HepG2 (cell line): ENCODE measurements around the gene PLIN5. TPM values are rescaled to one million over a fixed set of nuclear protein-coding genes. Genes with fewer than 3 reads are reported as not detected.

Experiments used
- AHR ChIP-seq: IDR thresholded peaks from 2 replicates; pipeline ENCODE4 v1.6.1; 2018; ENCODE audit warnings: missing genetic modification reagents, missing compliant biosample characterization
- AKNA ChIP-seq: sonication (generic); formaldehyde crosslinking; IDR thresholded peaks from 2 replicates; pipeline ENCODE4 v1.4.0; 2020; ENCODE audit warnings: missing genetic modification reagents, borderline replicate concordance
- ELK4 ChIP-seq: sonication (generic); formaldehyde crosslinking; IDR thresholded peaks from 2 replicates; pipeline ENCODE4 v1.9.0; 2021; ENCODE audit warnings: missing genetic modification reagents, borderline replicate concordance
- HIVEP1 ChIP-seq: sonication (generic); formaldehyde crosslinking; IDR thresholded peaks from 2 replicates; pipeline ENCODE4 v1.4.0; 2020; ENCODE audit warnings: mild to moderate bottlenecking, missing genetic modification reagents
- MLX ChIP-seq: IDR thresholded peaks from 2 replicates; pipeline ENCODE4 v1.6.1; 2016
- MLXIP ChIP-seq: sonication (generic); formaldehyde crosslinking; IDR thresholded peaks from 2 replicates; pipeline ENCODE4 v1.9.0; 2021; ENCODE audit warnings: missing genetic modification reagents, borderline replicate concordance
- MYPOP ChIP-seq: sonication (generic); formaldehyde crosslinking; IDR thresholded peaks from 2 replicates; pipeline ENCODE4 v1.8.1; 2023; ENCODE audit warnings: mild to moderate bottlenecking, moderate library complexity, missing genetic modification reagents
- NCOA1 ChIP-seq: sonication (generic); formaldehyde crosslinking; IDR thresholded peaks from 2 replicates; pipeline ENCODE4 v1.9.0; 2021; ENCODE audit warnings: missing genetic modification reagents
- NFKBIZ ChIP-seq: IDR thresholded peaks from 2 replicates; pipeline ENCODE4 v1.6.1; 2018; ENCODE audit warnings: missing genetic modification reagents, missing compliant biosample characterization
- NR2F2 ChIP-seq: IDR thresholded peaks from 2 replicates; pipeline ENCODE4 v1.6.1; 2012; ENCODE audit warnings: low read depth, inconsistent platforms, borderline replicate concordance
- RCOR2 ChIP-seq: IDR thresholded peaks from 2 replicates; pipeline ENCODE4 v1.6.1; 2016; ENCODE audit warnings: missing biosample characterization, missing genetic modification reagents
- SMAD3 ChIP-seq: sonication (generic); formaldehyde crosslinking; IDR thresholded peaks from 2 replicates; pipeline ENCODE4 v1.4.0; 2020; ENCODE audit warnings: missing genetic modification reagents
- XRCC5 ChIP-seq: fragments of 200-400 bp; formaldehyde crosslinking; optimal IDR thresholded peaks from 2 replicates; pipeline ENCODE3; 2017; ENCODE audit warnings: mild to moderate bottlenecking, low read length
- ZBTB1 ChIP-seq: sonication (generic); formaldehyde crosslinking; IDR thresholded peaks from 2 replicates; pipeline ENCODE4 v1.4.0; 2020; ENCODE audit warnings: missing genetic modification reagents, borderline replicate concordance
- ZBTB7B ChIP-seq: sonication (generic); formaldehyde crosslinking; IDR thresholded peaks from 2 replicates; pipeline ENCODE4 v1.4.0; 2020; ENCODE audit warnings: missing genetic modification reagents
- ZNF329 ChIP-seq: sonication (generic); formaldehyde crosslinking; IDR thresholded peaks from 2 replicates; pipeline ENCODE4 v1.9.0; 2021; ENCODE audit warnings: low read depth, mild to moderate bottlenecking, missing genetic modification reagents
- ZNF432 ChIP-seq: sonication (generic); formaldehyde crosslinking; IDR thresholded peaks from 2 replicates; pipeline ENCODE4 v1.5.0; 2020; ENCODE audit warnings: missing genetic modification reagents, mild to moderate bottlenecking, borderline replicate concordance
- ZNF709 ChIP-seq: sonication (generic); formaldehyde crosslinking; IDR thresholded peaks from 2 replicates; pipeline ENCODE4 v1.5.0; 2020; ENCODE audit warnings: mild to moderate bottlenecking, missing genetic modification reagents
- polyA plus RNA-seq, 8 experiments: library from polyadenylated mRNA; depleted of rRNA in 3 of 8; stranded (reverse) in 7 of 8; unstranded in 1 of 8; fragments of >200 nt; fragmentation: Illumina TruSeq in 4 of 8; extraction: Trizol in 4 of 8; gene quantifications; 2 replicates each; pipeline versions ENCODE4 v1.2.1 to v1.2.3, GENCODE V29; 2011 to 2016; ENCODE audit warnings: low read depth in 4 of 8, missing spikeins in 1 of 8, mixed read lengths in 1 of 8; ENCODE audit not compliant: insufficient read depth in 1 of 8
- total RNA-seq, 5 experiments: library from RNA; depleted of rRNA; stranded (reverse); fragments of >200 nt; fragmentation: Illumina TruSeq; extraction: Trizol; gene quantifications; 2 replicates each; pipeline ENCODE4 v1.2.3, GENCODE V29; 2016; ENCODE audit warnings: low read depth in 1 of 5

PLIN5 gene
- total and polyA plus RNA-seq, 2 of the 13 experiments (the other 11 are each of a cell fraction or from before 2014, with no cell fraction given) = 1.8 to 4.8 TPM

- TF ChIP-seq MLXIP (no peak), SMAD3 (no peak; the same call in 1 of the 2 replicates), MLX (CRISPR knock-in tag) (peak; percentile 73), NFKBIZ (CRISPR knock-in tag) (peak; percentile 93; the same call in 1 of the 2 replicates), AHR (CRISPR knock-in tag) (no peak), ZNF432 (CRISPR knock-in tag) (no peak), ZNF329 (0 out of 2 replicates have a peak, but pooled peaks have one; percentile 26), XRCC5 (no peak), ZBTB1 (CRISPR knock-in tag) (no peak), ZNF709 (CRISPR knock-in tag) (no peak), HIVEP1 (CRISPR knock-in tag) (peak; percentile 83; the same call in 1 of the 2 replicates), ZBTB7B (CRISPR knock-in tag) (peak; percentile 53; the same call in 1 of the 2 replicates), ELK4 (CRISPR knock-in tag) (no peak), NCOA1 (CRISPR knock-in tag) (no peak), AKNA (no peak), MYPOP (CRISPR knock-in tag) (peak; percentile 56; the same call in 1 of the 2 replicates), RCOR2 (no peak), NR2F2 (peak; percentile 39; the same call in 1 of the 2 replicates)
Measured at GRCh38 chr19:4539693-4540581, 4.9 kb upstream of the PLIN5 start, which contains the start of gene LRG1 (continued).
